Activated CD8-positive, alpha-beta T cell treated with anti-CD3 and anti-CD28 coated beads for 36 hours (primary cell): ENCODE results near the gene TCF4. TPM values are rescaled to one million over a fixed set of nuclear protein-coding genes. Genes with fewer than 3 reads are reported as not detected.
A peak's percentile ranks its signal among the peaks of the same experiment; 100 is the strongest.

Source experiments
- ATAC-seq: fragments of 200-7000 bp; cut with Tn5 transposase; one replicate; pipeline ENCODE4 v1.10.0; 2021; ENCODE audit warnings: mild to moderate bottlenecking, moderate library complexity
- CTCF ChIA-PET: fragments of 350-600 bp; sonication (Branson Sonifier 250); formaldehyde crosslinking; loops from one replicate; lab custom pipeline; 2021; ENCODE audit warnings: antibody characterized with exemption; lab: Charles Lee
- POLR2A ChIA-PET: fragments of 350-600 bp; sonication (Branson Sonifier 250); formaldehyde crosslinking; loops from one replicate; lab custom pipeline; 2021; ENCODE audit warnings: antibody characterized with exemption; lab: Charles Lee
- DNase-seq: peaks from one replicate; pipeline ENCODE4 v3.0.0-alpha.2; 2020
- H3K27ac Mint-ChIP-seq: one replicate; pipeline ENCODE4 v1.8.0; 2021; ENCODE audit warnings: mild to moderate bottlenecking, mixed read lengths
- H3K27me3 Mint-ChIP-seq: one replicate; pipeline ENCODE4 v1.8.0; 2021; ENCODE audit warnings: mixed read lengths
- H3K36me3 Mint-ChIP-seq: one replicate; pipeline ENCODE4 v1.8.0; 2021; ENCODE audit warnings: low read depth, mixed read lengths
- H3K4me1 Mint-ChIP-seq: one replicate; pipeline ENCODE4 v1.8.0; 2021; ENCODE audit warnings: low read depth, mixed read lengths
- H3K4me3 Mint-ChIP-seq: one replicate; pipeline ENCODE4 v1.8.0; 2021; ENCODE audit warnings: mild to moderate bottlenecking, moderate library complexity, mixed read lengths
- H3K9me3 Mint-ChIP-seq: one replicate; pipeline ENCODE4 v1.8.0; 2021; ENCODE audit warnings: mixed read lengths
- CTCF ChIP-seq: fragments of 200-600 bp; IDR thresholded peaks from one replicate; pipeline ENCODE4 v1.8.0; 2022; ENCODE audit warnings: antibody characterized with exemption, mild to moderate bottlenecking
- intact Hi-C: fragments of 100-400 bp; cut with micrococcal nuclease; formaldehyde crosslinking; loops from one replicate; pipeline ENCODE4 v1.10.0; 2022
- total RNA-seq, 2 experiments: library from RNA; stranded (reverse); gene quantifications; one replicate each; pipeline ENCODE4 v1.2.3, GENCODE V29; 2021

Gene TCF4
- total RNA-seq, 2 experiments from 2014 or later, result 1.2 to 1.4 TPM

- H3K4me1 Mint-ChIP-seq, result peaks cover 7% of the 10 kb centered on the region
- DNase-seq (no peak), ATAC-seq (no peak)
- H3K36me3 Mint-ChIP-seq, result no peaks in the 10 kb centered on the region
- intact Hi-C loops, result no loop called here
- no peaks in the 10 kb centered on the region for H3K9me3 Mint-ChIP-seq
- H3K27me3 Mint-ChIP-seq, result no peaks in the 10 kb centered on the region
- no peak overlapping the region for H3K27ac Mint-ChIP-seq
- no peak overlapping the region for H3K4me3 Mint-ChIP-seq
- ChIA-PET CTCF (interaction anchor here (0.6 to 1.9 kb wide), 3 partner anchors 10 to 114 kb away, joined by 3 to 6 read pairs (median 4); no protein-coding TSS in a partner anchor), POLR2A (no interaction called here)
- TF ChIP-seq CTCF, result no peak
These were observed 58.4 kb downstream of the TCF4 start for GRCh38 chr18:55529581-55529980.

- ATAC-seq (no peak), DNase-seq (no peak)
- CTCF ChIA-PET, result no interaction called here
- no peak overlapping the region for H3K27ac Mint-ChIP-seq
- intact Hi-C loops, result no loop called here
- H3K4me3 Mint-ChIP-seq, result no peak overlapping the region
- POLR2A ChIA-PET, result no interaction called here
- no peaks in the 10 kb centered on the region for H3K27me3 Mint-ChIP-seq
- no peaks in the 10 kb centered on the region for H3K9me3 Mint-ChIP-seq
- H3K4me1 Mint-ChIP-seq, result no peaks in the 10 kb centered on the region
- H3K36me3 Mint-ChIP-seq, result no peaks in the 10 kb centered on the region
- no peak for TF ChIP-seq CTCF
These were observed 62.1 kb downstream of the TCF4 start for GRCh38 chr18:55525845-55526244.

GRCh38 chr18:55524353-55525073 is 63.5 kb downstream of the TCF4 start:
- Mint-ChIP-seq H3K27me3 (no peaks in the 10 kb centered on the region), H3K4me3 (no peak overlapping the region), H3K27ac (no peak overlapping the region), H3K9me3 (no peaks in the 10 kb centered on the region), H3K4me1 (no peaks in the 10 kb centered on the region), H3K36me3 (no peaks in the 10 kb centered on the region)
- ChIA-PET CTCF (no interaction called here), POLR2A (no interaction called here)
- intact Hi-C loops, result no loop called here
- DNase-seq (no peak), ATAC-seq (no peak)
- TF ChIP-seq CTCF, result no peak

- intact Hi-C loops, result no loop called here
- Mint-ChIP-seq H3K27ac (no peak overlapping the region), H3K36me3 (no peaks in the 10 kb centered on the region), H3K4me3 (no peak overlapping the region), H3K9me3 (no peaks in the 10 kb centered on the region), H3K4me1 (no peaks in the 10 kb centered on the region), H3K27me3 (peaks cover 2% of the 10 kb centered on the region)
- ChIA-PET CTCF (no interaction called here), POLR2A (no interaction called here)
- no peak for TF ChIP-seq CTCF
- ATAC-seq (no peak), DNase-seq (no peak)
These were observed 65.0 kb downstream of the TCF4 start for GRCh38 chr18:55523001-55523400.

- intact Hi-C loops, result no loop called here
- H3K27ac Mint-ChIP-seq, result no peak overlapping the region
- POLR2A ChIA-PET, result interaction anchor here (0.6 kb wide), 1 partner anchor 207 kb away, joined by 3 read pairs; no protein-coding TSS in a partner anchor
- no peak overlapping the region for H3K4me3 Mint-ChIP-seq
- peak; percentile 35 for TF ChIP-seq CTCF
- DNase-seq (peak; percentile 55), ATAC-seq (no peak)
- H3K4me1 Mint-ChIP-seq, result no peaks in the 10 kb centered on the region
- H3K27me3 Mint-ChIP-seq, result peaks cover 2% of the 10 kb centered on the region
- no peaks in the 10 kb centered on the region for H3K9me3 Mint-ChIP-seq
- no peaks in the 10 kb centered on the region for H3K36me3 Mint-ChIP-seq
- CTCF ChIA-PET, result interaction anchor here (1.0 kb wide), 1 partner anchor 9 kb away, joined by 3 read pairs; no protein-coding TSS in a partner anchor
These were observed 66.0 kb downstream of the TCF4 start for GRCh38 chr18:55522011-55522410.
